Endodermal cell (in vitro differentiated cells): ENCODE data around the gene MTAP. TPM values are rescaled to one million over a fixed set of nuclear protein-coding genes. Genes with fewer than 3 reads are reported as not detected.

Experiments used
- DNase-seq: peaks from one replicate; pipeline ENCODE4 v3.0.0-alpha.2; 2017
- H3K27ac ChIP-seq: 2 replicates; pipeline ENCODE4 v1.5.1; 2013; ENCODE audit warnings: mild to moderate bottlenecking, low read depth, low read length, moderate library complexity
- H3K27me3 ChIP-seq: 2 replicates; pipeline ENCODE4 v1.6.1; 2013; ENCODE audit warnings: mild to moderate bottlenecking, low read length, moderate library complexity; ENCODE audit not compliant: insufficient read depth, control insufficient read depth, poor library complexity, severe bottlenecking
- H3K36me3 ChIP-seq: 2 replicates; pipeline ENCODE4 v1.7.0; 2013; ENCODE audit warnings: mild to moderate bottlenecking, low read length, moderate library complexity; ENCODE audit not compliant: control insufficient read depth, insufficient read depth
- H3K4me1 ChIP-seq: one replicate; pipeline ENCODE4 v1.7.0; 2013; ENCODE audit warnings: low read length; ENCODE audit not compliant: control insufficient read depth, insufficient read depth
- H3K4me3 ChIP-seq: 2 replicates; pipeline ENCODE4 v1.5.1; 2013; ENCODE audit warnings: mild to moderate bottlenecking, low read length, moderate library complexity
- H3K9ac ChIP-seq: 2 replicates; pipeline ENCODE4 v1.6.1; 2013; ENCODE audit warnings: mild to moderate bottlenecking, low read length, moderate library complexity; ENCODE audit not compliant: poor library complexity, severe bottlenecking; ENCODE audit errors: extremely low read depth
- H3K9me3 ChIP-seq: 2 replicates; pipeline ENCODE4 v1.6.1; 2013; ENCODE audit warnings: mild to moderate bottlenecking, low read length, moderate library complexity; ENCODE audit not compliant: control insufficient read depth
- H3K27ac Mint-ChIP-seq: 2 replicates; pipeline ENCODE4 v1.8.0; 2020; ENCODE audit warnings: mixed read lengths
- H3K27me3 Mint-ChIP-seq: 2 replicates; pipeline ENCODE4 v1.8.0; 2021; ENCODE audit warnings: mild to moderate bottlenecking, mixed read lengths; ENCODE audit not compliant: insufficient read depth
- H3K36me3 Mint-ChIP-seq: 2 replicates; pipeline ENCODE4 v1.8.0; 2020; ENCODE audit warnings: low read depth, mixed read lengths
- H3K4me1 Mint-ChIP-seq: 2 replicates; pipeline ENCODE4 v1.8.0; 2020; ENCODE audit warnings: mixed read lengths
- H3K4me3 Mint-ChIP-seq: 2 replicates; pipeline ENCODE4 v1.8.0; 2020; ENCODE audit warnings: mild to moderate bottlenecking, moderate library complexity, mixed read lengths
- H3K9me3 Mint-ChIP-seq: 2 replicates; pipeline ENCODE4 v1.8.0; 2020; ENCODE audit warnings: mild to moderate bottlenecking, mixed read lengths
- CTCF ChIP-seq: fragments of 200-600 bp; sonication (generic); conservative IDR thresholded peaks from 2 replicates; pipeline ENCODE4 v1.5.0; 2021; ENCODE audit warnings: antibody characterized with exemption, mild to moderate bottlenecking
- WGBS, 2 experiments: methylation state at CpG; one replicate each; pipeline versions ENCODE4 v1.1.5 to v1.1.7; 2013; ENCODE audit warnings: missing lambda C conversion rate in 2 of 2, mixed read lengths in 1 of 2; ENCODE audit not compliant: insufficient coverage in 1 of 2, insufficient read length in 1 of 2; 5-methylcytosine and 5-hydroxymethylcytosine counted together
- total RNA-seq, 2 donors: library from RNA; stranded (reverse); fragmentation: NEBNext Ultra II Directional in 1 of 2; extraction: Animal tissue kit (Norgen Biotek cat#: 25700) in 1 of 2; gene quantifications; 2 replicates in 1 of 2; 3 replicates in 1 of 2; pipeline ENCODE4 v1.2.1, GENCODE V29; 2021

Gene MTAP
- total RNA-seq, 2 donors from 2014 or later, result 81.0 to 99.0 TPM

GRCh38 chr9:21758540-21758939, 43.9 kb upstream of the MTAP start:
- Histone ChIP-seq H3K9me3 (no peaks in the 10 kb centered on the region), H3K27me3 (peaks cover 98% of the 10 kb centered on the region), H3K4me3 (no peak overlapping the region), H3K36me3 (no peaks in the 10 kb centered on the region), H3K27ac (no peak overlapping the region), H3K4me1 (no peaks in the 10 kb centered on the region), H3K9ac (no peak overlapping the region)
- no peak for TF ChIP-seq CTCF
- no peaks in the 10 kb centered on the region for H3K4me1 Mint-ChIP-seq
- no peak overlapping the region for H3K27ac Mint-ChIP-seq
- no peaks in the 10 kb centered on the region for H3K9me3 Mint-ChIP-seq
- no peak for DNase-seq
- H3K36me3 Mint-ChIP-seq, result no peaks in the 10 kb centered on the region
- H3K4me3 Mint-ChIP-seq, result no peak overlapping the region
- WGBS, 2 experiments, result 71 to 95% methylated on average over 1 of the region's 1 CpG
- H3K27me3 Mint-ChIP-seq, result peaks cover 94% of the 10 kb centered on the region

GRCh38 chr9:21761309-21761901, 41.0 kb upstream of the MTAP start:
- H3K36me3 ChIP-seq, result no peaks in the 10 kb centered on the region
- no peak overlapping the region for H3K4me3 ChIP-seq
- H3K9me3 ChIP-seq, result no peaks in the 10 kb centered on the region
- no peak for TF ChIP-seq CTCF
- Mint-ChIP-seq H3K9me3 (no peaks in the 10 kb centered on the region), H3K4me1 (no peaks in the 10 kb centered on the region), H3K36me3 (no peaks in the 10 kb centered on the region), H3K27me3 (peaks cover 93% of the 10 kb centered on the region), H3K4me3 (no peak overlapping the region), H3K27ac (no peak overlapping the region)
- WGBS, 2 experiments, result 44 to 68% methylated on average over 2 to 4 of the region's 4 CpGs
- no peak overlapping the region for H3K27ac ChIP-seq
- H3K4me1 ChIP-seq, result no peaks in the 10 kb centered on the region
- peaks cover 98% of the 10 kb centered on the region for H3K27me3 ChIP-seq
- no peak overlapping the region for H3K9ac ChIP-seq
- no peak for DNase-seq

- Histone ChIP-seq H3K27ac (no peak overlapping the region), H3K4me1 (no peaks in the 10 kb centered on the region), H3K4me3 (no peak overlapping the region), H3K9me3 (no peaks in the 10 kb centered on the region), H3K27me3 (peaks cover 97% of the 10 kb centered on the region), H3K36me3 (no peaks in the 10 kb centered on the region), H3K9ac (no peak overlapping the region)
- no peak overlapping the region for H3K27ac Mint-ChIP-seq
- TF ChIP-seq CTCF, result no peak
- H3K4me1 Mint-ChIP-seq, result no peaks in the 10 kb centered on the region
- H3K27me3 Mint-ChIP-seq, result peaks cover 94% of the 10 kb centered on the region
- no peak for DNase-seq
- no peak overlapping the region for H3K4me3 Mint-ChIP-seq
- 78 to 88% methylated on average over 3 of the region's 3 CpGs for WGBS, 2 experiments
- no peaks in the 10 kb centered on the region for H3K36me3 Mint-ChIP-seq
- no peaks in the 10 kb centered on the region for H3K9me3 Mint-ChIP-seq
Measured at GRCh38 chr9:21762064-21762463, 40.4 kb upstream of the MTAP start.
